Measurements from ENCODE around the gene RYR3.
A peak's percentile ranks its signal among the peaks of the same experiment; 100 is the strongest.

The RYR3 gene

GRCh38 chr15:33773969-33774368, 463.2 kb downstream of the RYR3 start:
- H3K27me3 ChIP-seq (replicated peaks; ENCODE audit: control insufficient read depth, insufficient read depth, low read length) = no peaks in the 10 kb centered on the region

GRCh38 chr15:33778852-33779251, 468.1 kb downstream of the RYR3 start:
- DNase-seq (ENCODE audit: extremely low read depth, insufficient read length) = no peak
- Histone ChIP-seq H3K4me3 (replicated peaks; ENCODE audit: low read depth, low read length) (no peak overlapping the region), H3K36me3 (ENCODE audit: control insufficient read depth, insufficient read depth, low read length) (no peaks in the 10 kb centered on the region), H3K27me3 (replicated peaks; ENCODE audit: control insufficient read depth, insufficient read depth, low read length) (no peaks in the 10 kb centered on the region)
- TF ChIP-seq CTCF (IDR thresholded peaks at IDR 0.05; ENCODE audit: insufficient read depth, low read length, poor library complexity, severe bottlenecking) = no peak

More at GRCh38 chr15:33773969-33774368, 463.2 kb downstream of the RYR3 start:
- no peak for TF ChIP-seq CTCF (IDR thresholded peaks at IDR 0.05; ENCODE audit: insufficient read depth, low read length, poor library complexity, severe bottlenecking)
- H3K36me3 ChIP-seq (ENCODE audit: control insufficient read depth, insufficient read depth, low read length) = no peaks in the 10 kb centered on the region
- no peak for DNase-seq (ENCODE audit: extremely low read depth, insufficient read length)
- H3K4me3 ChIP-seq (replicated peaks; ENCODE audit: low read depth, low read length) = no peak overlapping the region

GRCh38 chr15:33780011-33780768, 469.4 kb downstream of the RYR3 start:
- DNase-seq (ENCODE audit: extremely low read depth, insufficient read length) = peak; percentile 25

GRCh38 chr15:33782966-33783365, 472.2 kb downstream of the RYR3 start:
- no peak for DNase-seq (ENCODE audit: extremely low read depth, insufficient read length)
- Histone ChIP-seq H3K27me3 (replicated peaks; ENCODE audit: control insufficient read depth, insufficient read depth, low read length) (no peaks in the 10 kb centered on the region; the same call in 1 of the 2 replicates), H3K36me3 (ENCODE audit: control insufficient read depth, insufficient read depth, low read length) (no peaks in the 10 kb centered on the region), H3K4me3 (replicated peaks; ENCODE audit: low read depth, low read length) (no peak overlapping the region)
- TF ChIP-seq CTCF (IDR thresholded peaks at IDR 0.05; ENCODE audit: insufficient read depth, low read length, poor library complexity, severe bottlenecking) = no peak

More at GRCh38 chr15:33780011-33780768, 469.4 kb downstream of the RYR3 start:
- no peak for TF ChIP-seq CTCF (IDR thresholded peaks at IDR 0.05; ENCODE audit: insufficient read depth, low read length, poor library complexity, severe bottlenecking)
- Histone ChIP-seq H3K27me3 (replicated peaks; ENCODE audit: control insufficient read depth, insufficient read depth, low read length) (no peaks in the 10 kb centered on the region; the same call in 1 of the 2 replicates), H3K4me3 (replicated peaks; ENCODE audit: low read depth, low read length) (no peak overlapping the region), H3K36me3 (ENCODE audit: control insufficient read depth, insufficient read depth, low read length) (no peaks in the 10 kb centered on the region)

- no peak overlapping the region for H3K4me3 ChIP-seq (replicated peaks; ENCODE audit: low read depth, low read length)
- TF ChIP-seq CTCF (IDR thresholded peaks at IDR 0.05; ENCODE audit: insufficient read depth, low read length, poor library complexity, severe bottlenecking) = no peak
- no peaks in the 10 kb centered on the region for H3K36me3 ChIP-seq (ENCODE audit: control insufficient read depth, insufficient read depth, low read length)
- H3K27me3 ChIP-seq (replicated peaks; ENCODE audit: control insufficient read depth, insufficient read depth, low read length) = no peaks in the 10 kb centered on the region; the same call in 1 of the 2 replicates
- no peak for DNase-seq (ENCODE audit: extremely low read depth, insufficient read length)
Observed at GRCh38 chr15:33785366-33785765, 474.6 kb downstream of the RYR3 start.
